Dedifferentiated amniotic fluid mesenchymal stem cell (primary cell): ENCODE measurements around the gene RASA2.
A peak's percentile ranks its signal among the peaks of the same experiment; 100 is the strongest.

Experiments used
- DNase-seq: peaks from one replicate; pipeline ENCODE4 v3.0.0-alpha.2; 2016; ENCODE audit errors: extremely low spot score

Gene RASA2

GRCh38 chr3:141538568-141539240 is 51.9 kb downstream of the RASA2 start:
- no peak for DNase-seq

- DNase-seq, result no peak
Observed at GRCh38 chr3:141539431-141540187, 52.8 kb downstream of the RASA2 start.

- no peak for DNase-seq
Observed at GRCh38 chr3:141540531-141540930, 53.7 kb downstream of the RASA2 start.

GRCh38 chr3:141542202-141542969 is 55.6 kb downstream of the RASA2 start:
- DNase-seq, result no peak

GRCh38 chr3:141542989-141543388 is 56.2 kb downstream of the RASA2 start:
- no peak for DNase-seq

- DNase-seq, result no peak
Observed at GRCh38 chr3:141544697-141545096, 57.9 kb downstream of the RASA2 start.

- DNase-seq, result no peak
Observed at GRCh38 chr3:141546081-141546480, 59.3 kb downstream of the RASA2 start.

GRCh38 chr3:141546586-141546985 is 59.8 kb downstream of the RASA2 start:
- DNase-seq, result no peak

GRCh38 chr3:141547791-141548190 is 61.0 kb downstream of the RASA2 start:
- DNase-seq, result no peak

- no peak for DNase-seq
Observed at GRCh38 chr3:141550926-141551665, 64.3 kb downstream of the RASA2 start.

GRCh38 chr3:141552440-141552991 is 65.7 kb downstream of the RASA2 start:
- DNase-seq, result no peak

- DNase-seq, result no peak
Observed at GRCh38 chr3:141553055-141553454, 66.2 kb downstream of the RASA2 start.

- no peak for DNase-seq
Observed at GRCh38 chr3:141556034-141556433, 69.2 kb downstream of the RASA2 start.

- DNase-seq, result no peak
Observed at GRCh38 chr3:141557961-141558706, 71.3 kb downstream of the RASA2 start.

- DNase-seq, result peak; percentile 77
Observed at GRCh38 chr3:141561426-141562034, 74.7 kb downstream of the RASA2 start.

- DNase-seq, result no peak
Observed at GRCh38 chr3:141564241-141564640, 77.4 kb downstream of the RASA2 start.

GRCh38 chr3:141570068-141570467 is 83.2 kb downstream of the RASA2 start:
- no peak for DNase-seq

- DNase-seq, result no peak
Observed at GRCh38 chr3:141575879-141576743, 89.3 kb downstream of the RASA2 start.

GRCh38 chr3:141576744-141577052 is 89.9 kb downstream of the RASA2 start:
- DNase-seq, result no peak
